Measurements from ENCODE around the gene GPR139.

The GPR139 gene

GRCh38 chr16:20073203-20074098, at the start of gene GPR139:
Gene GPR139, minus strand, starts transcription at chr16:20073890. Its CDS starts 274 bp downstream, at chr16:20073616.
- no peak for DNase-seq

- DNase-seq: no peak
Measured at GRCh38 chr16:20122011-20122410, 48.3 kb upstream of the GPR139 start.

GRCh38 chr16:20114356-20114755, 40.7 kb upstream of the GPR139 start:
- DNase-seq: no peak

GRCh38 chr16:20111143-20111542, 37.5 kb upstream of the GPR139 start:
- no peak for DNase-seq

GRCh38 chr16:20107083-20107482, 33.4 kb upstream of the GPR139 start:
- no peak for DNase-seq

- DNase-seq: no peak
Measured at GRCh38 chr16:20104563-20105183, 31.0 kb upstream of the GPR139 start.

GRCh38 chr16:20102521-20102920, 28.8 kb upstream of the GPR139 start:
- no peak for DNase-seq

- no peak for DNase-seq
Measured at GRCh38 chr16:20102021-20102420, 28.3 kb upstream of the GPR139 start.

- DNase-seq: no peak
Measured at GRCh38 chr16:20099375-20099774, 25.7 kb upstream of the GPR139 start.

- DNase-seq: no peak
Measured at GRCh38 chr16:20094157-20094556, 20.5 kb upstream of the GPR139 start.

- no peak for DNase-seq
Measured at GRCh38 chr16:20089246-20089965, 15.7 kb upstream of the GPR139 start.

GRCh38 chr16:20084624-20085226, 11.0 kb upstream of the GPR139 start:
- DNase-seq: no peak

- no peak for DNase-seq
Measured at GRCh38 chr16:20079106-20079505, 5.4 kb upstream of the GPR139 start.

GRCh38 chr16:20075243-20075642, 1.6 kb upstream of the GPR139 start:
- DNase-seq: no peak

- DNase-seq: no peak
Measured at GRCh38 chr16:20074099-20074991, 655 bp upstream of the GPR139 start.

- DNase-seq: no peak
Measured at GRCh38 chr16:20072874-20073202, 852 bp downstream of the GPR139 start.

- DNase-seq: no peak
Measured at GRCh38 chr16:20072146-20072873, 1.4 kb downstream of the GPR139 start.

- no peak for DNase-seq
Measured at GRCh38 chr16:20064931-20065330, 8.8 kb downstream of the GPR139 start.

- DNase-seq: no peak
Measured at GRCh38 chr16:20064520-20064919, 9.2 kb downstream of the GPR139 start.

- DNase-seq: no peak
Measured at GRCh38 chr16:20061132-20061531, 12.6 kb downstream of the GPR139 start.

- DNase-seq: no peak
Measured at GRCh38 chr16:20056436-20056835, 17.3 kb downstream of the GPR139 start.

- DNase-seq: no peak
Measured at GRCh38 chr16:20053336-20053735, 20.4 kb downstream of the GPR139 start.

Data from activated effector memory CD4-positive, alpha-beta T cell treated with Interleukin-2 at 50 U/mL for 16 hours (primary cell).